ENCODE results near the gene TBL1X. TPM values are rescaled to one million over a fixed set of nuclear protein-coding genes. Genes with fewer than 3 reads are reported as not detected.

TBL1X gene
- total RNA-seq, 4 donors from 2014 or later = 14.8 to 31.7 (median 16.8) TPM

GRCh38 chrX:9730752-9731151 lies 265.9 kb downstream of the TBL1X start:
- no peak for TF ChIP-seq CTCF (IDR thresholded peaks at IDR 0.05)
- TF ChIP-seq POLR2A (IDR thresholded peaks at IDR 0.05) = no peak
- 50 to 53% methylated on average over 1 of the region's 1 CpG for WGBS, 2 donors
- DNase-seq (ENCODE audit: low spot score in 2 of 2) = no peak
- no peak overlapping the region for H3K4me3 ChIP-seq (ENCODE audit: low read depth, poor library complexity, severe bottlenecking)
- intact Hi-C loops (cut with DNase I; ENCODE audit: low total_unique reads) = no loop called here

GRCh38 chrX:9737363-9737762 lies 272.5 kb downstream of the TBL1X start:
- 68 to 74% methylated on average over 7 of the region's 7 CpGs for WGBS, 2 donors
- no peak for DNase-seq (ENCODE audit: low spot score in 2 of 2)
- H3K4me3 ChIP-seq (ENCODE audit: low read depth, poor library complexity, severe bottlenecking) = no peak overlapping the region
- no peak for TF ChIP-seq POLR2A (IDR thresholded peaks at IDR 0.05)
- no peak for TF ChIP-seq CTCF (IDR thresholded peaks at IDR 0.05)
- intact Hi-C loops (cut with DNase I; ENCODE audit: low total_unique reads) = no loop called here

- 63 to 67% methylated on average over 3 of the region's 3 CpGs for WGBS, 2 donors
- TF ChIP-seq CTCF (IDR thresholded peaks at IDR 0.05) (no peak), POLR2A (IDR thresholded peaks at IDR 0.05) (no peak)
- DNase-seq (ENCODE audit: low spot score in 2 of 2) = no peak
- intact Hi-C loops (cut with DNase I; ENCODE audit: low total_unique reads) = no loop called here
- no peak overlapping the region for H3K4me3 ChIP-seq (ENCODE audit: low read depth, poor library complexity, severe bottlenecking)
These were observed 273.3 kb downstream of the TBL1X start for GRCh38 chrX:9738151-9738550.

GRCh38 chrX:9739130-9739529 lies 274.3 kb downstream of the TBL1X start:
- no peak overlapping the region for H3K4me3 ChIP-seq (ENCODE audit: low read depth, poor library complexity, severe bottlenecking)
- no peak for DNase-seq (ENCODE audit: low spot score in 2 of 2)
- intact Hi-C loops (cut with DNase I; ENCODE audit: low total_unique reads) = no loop called here
- WGBS, 2 donors = 78 to 87% methylated on average over 4 to 5 of the region's 5 CpGs
- TF ChIP-seq POLR2A (IDR thresholded peaks at IDR 0.05) = no peak
- TF ChIP-seq CTCF (IDR thresholded peaks at IDR 0.05) = no peak

GRCh38 chrX:9745417-9746115 lies 280.7 kb downstream of the TBL1X start:
- no peak overlapping the region for H3K4me3 ChIP-seq (ENCODE audit: low read depth, poor library complexity, severe bottlenecking)
- 47 to 68% methylated on average over 11 of the region's 11 CpGs for WGBS, 2 donors
- DNase-seq (ENCODE audit: low spot score in 2 of 2) = no peak
- TF ChIP-seq CTCF (IDR thresholded peaks at IDR 0.05) (no peak), POLR2A (IDR thresholded peaks at IDR 0.05) (no peak)
- intact Hi-C loops (cut with DNase I; ENCODE audit: low total_unique reads) = no loop called here
